K562 (cell line): ENCODE data around the gene ZNF750. TPM values are rescaled to one million over a fixed set of nuclear protein-coding genes. Genes with fewer than 3 reads are reported as not detected.

Experiments used
- ATAC-seq: fragments of 200-7000 bp; cut with Tn5 transposase; 3 replicates; pipeline ENCODE4 v1.9.1; 2020; ENCODE audit warnings: moderate library complexity
- BruUV-seq: library from RNA; stranded (reverse); fragments of 400-500 nt; replicated peaks from 2 replicates; lab custom pipeline; 2021; lab: Mats Ljungman, UMichigan
- CTCF ChIA-PET: fragments of 300-600 bp; formaldehyde crosslinking; extraction: SDS; loops from one replicate; lab custom pipeline; 2021; ENCODE audit warnings: low intra/inter-chr PET ratio; lab: Yijun Ruan, JAX
- POLR2A ChIA-PET: fragments of 300-600, 350-650 bp; sonication (Branson Sonifier 250); formaldehyde crosslinking; extraction: SDS; loops from one replicate; lab custom pipeline; 2021; ENCODE audit warnings: antibody characterized with exemption, inconsistent platforms; lab: Yijun Ruan, JAX
- DNase-seq, 4 experiments: peaks; one replicate each; pipeline versions ENCODE4 v3.0.0 to v3.0.0-alpha.2; 2011 to 2018; ENCODE audit warnings: low spot score in 3 of 4, mixed read lengths in 3 of 4; ENCODE audit errors: extremely low read depth in 1 of 4
- FAIRE-seq: peaks from 2 replicates; lab custom pipeline; 2011; peaks lifted over from hg19 to GRCh38; lab: Jason Lieb, UNC
- H2AFZ ChIP-seq: 2 replicates; pipeline ENCODE4 v1.6.0; 2011; ENCODE audit warnings: low read depth, low read length, control low read depth, inconsistent platforms
- H3K27ac ChIP-seq: fragments of 200-600 bp; 3 replicates; pipeline ENCODE4 v1.8.0; 2011; ENCODE audit warnings: low read depth, mild to moderate bottlenecking, control low read depth, inconsistent platforms, low read length, moderate library complexity, mixed read lengths; ENCODE audit errors: extremely low read depth
- H3K27me3 ChIP-seq, 2 experiments: fragments of 300-600 bp in 1 of 2; 2 replicates in 1 of 2; 3 replicates in 1 of 2; pipeline versions ENCODE4 v1.6.0 to v1.8.0; 2011; ENCODE audit warnings: inconsistent platforms in 2 of 2, low read length in 2 of 2, mild to moderate bottlenecking in 1 of 2, mixed read lengths in 1 of 2, moderate library complexity in 1 of 2; ENCODE audit not compliant: control insufficient read depth in 2 of 2, insufficient read depth in 2 of 2
- H3K36me3 ChIP-seq: fragments of 300-600 bp; 3 replicates; pipeline ENCODE4 v1.8.0; 2011; ENCODE audit warnings: mild to moderate bottlenecking, low read length, inconsistent platforms; ENCODE audit not compliant: control insufficient read depth, insufficient read depth
- H3K4me1 ChIP-seq, 2 experiments: fragments of 200-600 bp in 1 of 2; replicated peaks in 1 of 2; 2 replicates in 1 of 2; 3 replicates in 1 of 2; pipeline versions ENCODE4 v1.5.1 to v1.8.0; 2011; ENCODE audit warnings: inconsistent platforms in 2 of 2, low read length in 2 of 2, mild to moderate bottlenecking in 1 of 2, mixed read lengths in 1 of 2, moderate library complexity in 1 of 2; ENCODE audit not compliant: control insufficient read depth in 2 of 2, insufficient read depth in 2 of 2
- H3K4me2 ChIP-seq: 2 replicates; pipeline ENCODE4 v1.6.1; 2011; ENCODE audit warnings: low read length, control low read depth, inconsistent platforms, mixed read lengths; ENCODE audit not compliant: insufficient read depth
- H3K4me3 ChIP-seq: fragments of 200-600 bp; sonication (generic), shearing (Covaris generic); 2 replicates; pipeline ENCODE4 v1.5.1; 2016; ENCODE audit warnings: control low read depth, inconsistent platforms
- H3K79me2 ChIP-seq: fragments of 200-600 bp; 3 replicates; pipeline ENCODE4 v1.8.0; 2011; ENCODE audit warnings: low read length, inconsistent platforms; ENCODE audit not compliant: control insufficient read depth, insufficient read depth
- H3K9ac ChIP-seq, 2 experiments: 2 replicates each; pipeline versions ENCODE4 v1.6.0 to v1.6.1; 2011; ENCODE audit warnings: low read depth in 2 of 2, low read length in 2 of 2, control low read depth in 1 of 2, inconsistent platforms in 1 of 2, mild to moderate bottlenecking in 1 of 2, mixed read lengths in 1 of 2; ENCODE audit not compliant: insufficient read depth in 1 of 2
- H3K9me1 ChIP-seq: one replicate; pipeline ENCODE4 v1.6.0; 2011; ENCODE audit warnings: inconsistent platforms, mild to moderate bottlenecking, low read length, moderate library complexity; ENCODE audit not compliant: control insufficient read depth, insufficient read depth
- H3K9me3 ChIP-seq: replicated peaks from 2 replicates; pipeline ENCODE4 v1.5.1; 2011; ENCODE audit warnings: low read depth, low read length, inconsistent platforms; ENCODE audit not compliant: control insufficient read depth, insufficient read depth
- H4K20me1 ChIP-seq: replicated peaks from 2 replicates; pipeline ENCODE4 v1.6.1; 2011; ENCODE audit warnings: low read length, inconsistent platforms, mixed read lengths; ENCODE audit not compliant: control insufficient read depth, insufficient read depth
- ADNP ChIP-seq: fragments of 200-800 bp; sonication (Bioruptor generic); IDR thresholded peaks from 2 replicates; pipeline ENCODE4 v1.6.1; 2016; ENCODE audit warnings: missing genetic modification characterization, missing compliant biosample characterization
- CBX5 ChIP-seq: IDR thresholded peaks from 2 replicates; pipeline ENCODE4 v1.6.1; 2014; ENCODE audit warnings: low read depth, borderline replicate concordance
- GABPB2 ChIP-seq: fragments of 250-450 bp; sonication (Bioruptor Pico); conservative IDR thresholded peaks from 2 replicates; pipeline ENCODE4 v1.5.1; 2021; ENCODE audit warnings: mild to moderate bottlenecking
- KDM4B ChIP-seq, 2 experiments: fragments of 450-650 bp in 1 of 2; sonication (generic) in 1 of 2; IDR thresholded peaks; 2 replicates each; pipeline ENCODE4 v1.6.1; 2016 to 2017; ENCODE audit warnings: borderline replicate concordance in 2 of 2, antibody characterized with exemption in 1 of 2, low read depth in 1 of 2, mild to moderate bottlenecking in 1 of 2
- PATZ1 ChIP-seq: fragments of 250-450 bp; sonication (Bioruptor Pico); IDR thresholded peaks from 2 replicates; pipeline ENCODE4 v1.5.0; 2020; ENCODE audit warnings: mild to moderate bottlenecking, borderline replicate concordance
- RFX7 ChIP-seq: fragments of 250-450 bp; sonication (Bioruptor Pico); IDR thresholded peaks from 2 replicates; pipeline ENCODE4 v1.5.1; 2021; ENCODE audit warnings: mild to moderate bottlenecking
- SIN3A ChIP-seq, 2 experiments: fragments of 150-350 bp in 1 of 2; IDR thresholded peaks; 2 replicates each; pipeline ENCODE4 v1.6.1; 2011 to 2016; ENCODE audit warnings: borderline replicate concordance in 2 of 2, low read depth in 2 of 2, low read length in 2 of 2, mild to moderate bottlenecking in 2 of 2, moderate library complexity in 2 of 2; ENCODE audit not compliant: control insufficient read depth in 1 of 2
- SPI1 ChIP-seq: IDR thresholded peaks from 2 replicates; pipeline ENCODE4 v1.6.1; 2011; ENCODE audit warnings: low read depth, low read length, control low read depth, borderline replicate concordance
- SUPT5H ChIP-seq: fragments of 450-650 bp; IDR thresholded peaks from 2 replicates; pipeline ENCODE4 v1.6.1; 2016
- TRIM28 ChIP-seq: fragments of 450-650 bp; IDR thresholded peaks from 2 replicates; pipeline ENCODE4 v1.6.1; 2017
- ZKSCAN8 ChIP-seq: fragments of 200-800 bp; sonication (Bioruptor generic); IDR thresholded peaks from 2 replicates; pipeline ENCODE4 v1.6.1; 2016; ENCODE audit warnings: missing genetic modification characterization, missing compliant biosample characterization
- ZNF76 ChIP-seq: fragments of 250-450 bp; sonication (Bioruptor Pico); IDR thresholded peaks from 2 replicates; pipeline ENCODE4 v1.4.0; 2020; ENCODE audit warnings: mild to moderate bottlenecking, moderate library complexity, borderline replicate concordance
- ZNF764 ChIP-seq: fragments of 250-450 bp; sonication (Bioruptor Pico); IDR thresholded peaks from 2 replicates; pipeline ENCODE4 v1.4.0; 2020; ENCODE audit warnings: low read depth, mild to moderate bottlenecking, moderate library complexity
- ZZZ3 ChIP-seq: fragments of 450-650 bp; IDR thresholded peaks from 2 replicates; pipeline ENCODE4 v1.6.1; 2016; ENCODE audit warnings: antibody characterized with exemption, mild to moderate bottlenecking, moderate library complexity
- WGBS: fragments of 100-300 bp; shearing (Covaris generic); methylation state at CpG from one replicate; pipeline ENCODE4 v1.1.6; 2016; ENCODE audit warnings: low coverage, mixed read lengths; ENCODE audit not compliant: insufficient coverage; ENCODE audit errors: missing lambda C conversion rate; 5-methylcytosine and 5-hydroxymethylcytosine counted together
- in situ Hi-C: fragments of 300-500 bp; cut with MboI; formaldehyde crosslinking; loops from 4 replicates; pipeline ENCODE4 v1.15.0; 2018; ENCODE audit warnings: inconsistent platforms, mixed read lengths
- intact Hi-C: fragments of 100-400 bp; cut with micrococcal nuclease; formaldehyde crosslinking; loops from 2 replicates; pipeline ENCODE4 v1.14.2; 2022
- polyA plus RNA-seq, 8 experiments: library from polyadenylated mRNA; depleted of rRNA in 4 of 8; stranded (reverse) in 5 of 8; unstranded in 3 of 8; fragments of >200 nt; fragmentation: Nextera tagmentation in 2 of 8; fragmentation: Illumina TruSeq in 1 of 8; extraction: Ambion mirVana in 2 of 8; extraction: Trizol in 1 of 8; gene quantifications; 2 replicates each; pipeline versions ENCODE4 v1.2.1 to v1.2.3, GENCODE V29; 2011 to 2014; ENCODE audit warnings: inconsistent platforms in 1 of 8, missing spikeins in 1 of 8
- total RNA-seq, 7 experiments: library from RNA; depleted of rRNA in 6 of 7; stranded (reverse); fragments of >200 nt in 6 of 7; fragmentation: Illumina TruSeq in 2 of 7; extraction: Trizol in 2 of 7; gene quantifications; 2 replicates each; pipeline versions ENCODE4 v1.2.1 to v1.2.3, GENCODE V29; 2011 to 2021; ENCODE audit warnings: low replicate concordance in 1 of 7

ZNF750 gene
- total and polyA plus RNA-seq, 9 of the 15 experiments (the other 6 are each of a cell fraction or from before 2014, with no cell fraction given) = not detected

- TF ChIP-seq SPI1 = no peak
- no peak for TF ChIP-seq TRIM28
- no peak for TF ChIP-seq ZNF764 (CRISPR knock-in tag)
- TF ChIP-seq, all 486 proteins: peak for 0
These were observed 4.3 kb upstream of the ZNF750 start (continued) for GRCh38 chr17:82843904-82844680.

GRCh38 chr17:82841921-82842596, 2.2 kb upstream of the ZNF750 start:
- ChIA-PET POLR2A (interaction anchor here (0.6 to 1.4 kb wide), 3 partner anchors 10 to 70 kb away, joined by 3 read pairs; no protein-coding TSS in a partner anchor), CTCF (no interaction called here)
- Histone ChIP-seq H3K27ac (no peak overlapping the region), H3K9me3 (no peaks in the 10 kb centered on the region), H3K4me3 (no peak overlapping the region), H3K4me2 (no peak overlapping the region), H3K9ac (peak overlapping the region in 1 of 2 experiments; percentile 31; a peak in 2 of 4 replicates), H3K9me1 (no peaks in the 10 kb centered on the region), H3K36me3 (peaks cover 8% of the 10 kb centered on the region; the same call in 2 of the 3 replicates), H4K20me1 (no peaks in the 10 kb centered on the region), H2AFZ (no peak overlapping the region), H3K27me3 (no peaks in the 10 kb centered on the region), H3K4me1 (peaks cover 0 to 5% of the 10 kb centered on the region in 2 experiments; a peak in 2 of 5 replicates), H3K79me2 (no peaks in the 10 kb centered on the region)
- 80% methylated on average over 16 of the region's 16 CpGs for WGBS
- FAIRE-seq (no peak), DNase-seq (no peak), ATAC-seq (no peak)
- intact Hi-C loops (no loop called here), in situ Hi-C loops (no loop called here)
- BruUV-seq = no TSS peak
- TF ChIP-seq ADNP (tag) = no peak
- TF ChIP-seq ZNF76 (CRISPR knock-in tag) = no peak
- no peak for TF ChIP-seq ZZZ3
- TF ChIP-seq ZKSCAN8 (CRISPR knock-in tag) = no peak
- TF ChIP-seq CBX5 = no peak
- TF ChIP-seq SUPT5H = no peak
- no peak for TF ChIP-seq GABPB2
- no peak for TF ChIP-seq PATZ1 (CRISPR knock-in tag)
- no peak for TF ChIP-seq KDM4B (IDR thresholded peaks at IDR 0.05; ENCODE audit: borderline replicate concordance in 2 of 2, low read depth in 1 of 2)
- no peak for TF ChIP-seq SIN3A (IDR thresholded peaks at IDR 0.05; ENCODE audit: borderline replicate concordance in 2 of 2, control insufficient read depth in 1 of 2, low read depth in 2 of 2, low read length in 2 of 2)
- TF ChIP-seq RFX7 (CRISPR knock-in tag) = no peak
